Mesenchymal stem cell (in vitro differentiated cells and primary cell): ENCODE data around the gene GARNL3.

Experiments
- DNase-seq: peaks from one replicate; pipeline ENCODE4 v3.0.0-alpha.2; 2013
- H2AFZ ChIP-seq: one replicate; pipeline ENCODE4 v1.6.1; 2013; ENCODE audit warnings: low read depth, mild to moderate bottlenecking, control low read depth, inconsistent platforms, low read length, moderate library complexity
- H2AK5ac ChIP-seq: 2 replicates; pipeline ENCODE4 v1.6.1; 2013; ENCODE audit warnings: low read length, moderate library complexity, mild to moderate bottlenecking, inconsistent platforms; ENCODE audit not compliant: severe bottlenecking
- H2BK120ac ChIP-seq: one replicate; pipeline ENCODE4 v1.6.1; 2013; ENCODE audit warnings: low read depth, mild to moderate bottlenecking, inconsistent platforms, low read length, moderate library complexity
- H2BK12ac ChIP-seq, 2 experiments: one replicate each; pipeline ENCODE4 v1.6.1; 2013; ENCODE audit warnings: inconsistent platforms in 2 of 2, low read length in 2 of 2, mild to moderate bottlenecking in 2 of 2, moderate library complexity in 2 of 2, control low read depth in 1 of 2
- H2BK15ac ChIP-seq: one replicate; pipeline ENCODE4 v1.6.1; 2013; ENCODE audit warnings: mild to moderate bottlenecking, low read depth, inconsistent platforms; ENCODE audit not compliant: poor library complexity, severe bottlenecking
- H2BK5ac ChIP-seq: 2 replicates; pipeline ENCODE4 v1.6.1; 2013; ENCODE audit warnings: low read depth, mild to moderate bottlenecking, low read length, control low read depth, inconsistent platforms; ENCODE audit not compliant: poor library complexity, severe bottlenecking
- H3K14ac ChIP-seq, 2 experiments: one replicate each; pipeline ENCODE4 v1.6.1; 2013; ENCODE audit warnings: inconsistent platforms in 2 of 2, low read length in 2 of 2, control low read depth in 1 of 2, mild to moderate bottlenecking in 1 of 2, moderate library complexity in 1 of 2
- H3K18ac ChIP-seq, 2 experiments: one replicate each; pipeline ENCODE4 v1.6.1; 2013; ENCODE audit warnings: inconsistent platforms in 2 of 2, low read length in 2 of 2, control low read depth in 1 of 2, low read depth in 1 of 2, mild to moderate bottlenecking in 1 of 2
- H3K23ac ChIP-seq, 2 experiments: one replicate each; pipeline ENCODE4 v1.6.1; 2013; ENCODE audit warnings: inconsistent platforms in 2 of 2, low read length in 2 of 2, mild to moderate bottlenecking in 2 of 2, moderate library complexity in 2 of 2, control low read depth in 1 of 2
- H3K27ac ChIP-seq: 2 replicates; pipeline ENCODE4 v1.5.1; 2013; ENCODE audit warnings: mild to moderate bottlenecking, moderate library complexity, low read length, control low read depth, inconsistent platforms; ENCODE audit not compliant: poor library complexity, severe bottlenecking
- H3K27me3 ChIP-seq, 2 experiments: 2 replicates each; pipeline versions ENCODE4 v1.6.1 to v1.7.0; 2013; ENCODE audit warnings: low read length in 2 of 2, mild to moderate bottlenecking in 2 of 2, moderate library complexity in 2 of 2, control low read depth in 1 of 2, inconsistent platforms in 1 of 2; ENCODE audit not compliant: control insufficient read depth in 1 of 2, insufficient read depth in 1 of 2
- H3K36me3 ChIP-seq, 2 experiments: 2 replicates each; pipeline versions ENCODE4 v1.6.1 to v1.7.0; 2013; ENCODE audit warnings: low read length in 2 of 2, control low read depth in 1 of 2, inconsistent platforms in 1 of 2, low read depth in 1 of 2, mild to moderate bottlenecking in 1 of 2; ENCODE audit not compliant: insufficient read depth in 2 of 2, control insufficient read depth in 1 of 2
- H3K4ac ChIP-seq, 2 experiments: one replicate each; pipeline ENCODE4 v1.6.1; 2013; ENCODE audit warnings: inconsistent platforms in 2 of 2, low read length in 2 of 2, mild to moderate bottlenecking in 2 of 2, moderate library complexity in 2 of 2, control low read depth in 1 of 2, low read depth in 1 of 2
- H3K4me1 ChIP-seq: 2 replicates; pipeline ENCODE4 v1.6.1; 2013; ENCODE audit warnings: low read depth, low read length, control low read depth; ENCODE audit not compliant: control insufficient read depth, insufficient read depth
- H3K4me2 ChIP-seq: 2 replicates; pipeline ENCODE4 v1.6.1; 2013; ENCODE audit warnings: low read length, mild to moderate bottlenecking, inconsistent platforms; ENCODE audit not compliant: poor library complexity, severe bottlenecking
- H3K4me3 ChIP-seq, 2 experiments: 2 replicates each; pipeline versions ENCODE4 v1.5.1 to v1.7.0; 2013; ENCODE audit warnings: low read length in 2 of 2, mild to moderate bottlenecking in 2 of 2, control low read depth in 1 of 2, low read depth in 1 of 2; ENCODE audit not compliant: insufficient read depth in 1 of 2
- H3K79me1 ChIP-seq: replicated peaks from 2 replicates; pipeline ENCODE4 v1.6.1; 2013; ENCODE audit warnings: mild to moderate bottlenecking, control low read depth, low read length, inconsistent platforms; ENCODE audit not compliant: poor library complexity, severe bottlenecking
- H3K9ac ChIP-seq: 2 replicates; pipeline ENCODE4 v1.7.0; 2013; ENCODE audit warnings: mild to moderate bottlenecking, low read length, moderate library complexity
- H3K9me3 ChIP-seq: 2 replicates; pipeline ENCODE4 v1.7.0; 2013; ENCODE audit warnings: mild to moderate bottlenecking, low read length; ENCODE audit not compliant: control insufficient read depth
- H4K8ac ChIP-seq: one replicate; pipeline ENCODE4 v1.6.1; 2013; ENCODE audit warnings: inconsistent platforms, mild to moderate bottlenecking, low read length, moderate library complexity
- H4K91ac ChIP-seq: one replicate; pipeline ENCODE4 v1.6.1; 2013; ENCODE audit warnings: mild to moderate bottlenecking, low read length, inconsistent platforms
- WGBS: methylation state at CpG from one replicate; pipeline ENCODE4 v1.1.7; 2013; ENCODE audit warnings: mixed read lengths; 5-methylcytosine and 5-hydroxymethylcytosine counted together

GARNL3 gene

GRCh38 chr9:127237801-127238200 is 26.8 kb upstream of the GARNL3 start:
- H2BK15ac ChIP-seq = no peak overlapping the region
- H3K23ac ChIP-seq = no peak overlapping the region
- WGBS = 90% methylated on average over 4 of the region's 4 CpGs
- H3K27me3 ChIP-seq = peaks cover 0 to 32% of the 10 kb centered on the region in 2 experiments
- H3K9me3 ChIP-seq = no peaks in the 10 kb centered on the region
- no peak overlapping the region for H2AK5ac ChIP-seq
- H3K4ac ChIP-seq = no peak overlapping the region
- H3K4me3 ChIP-seq = no peak overlapping the region
- H4K8ac ChIP-seq = no peak overlapping the region
- no peak overlapping the region for H3K18ac ChIP-seq
- H3K27ac ChIP-seq = no peak overlapping the region
- H2BK12ac ChIP-seq = no peak overlapping the region
- H3K79me1 ChIP-seq = no peaks in the 10 kb centered on the region
- no peak overlapping the region for H3K9ac ChIP-seq
- no peak for DNase-seq
- H3K14ac ChIP-seq = no peak overlapping the region
- no peak overlapping the region for H4K91ac ChIP-seq
- no peaks in the 10 kb centered on the region for H3K4me1 ChIP-seq
- H2BK5ac ChIP-seq = no peak overlapping the region
- H3K4me2 ChIP-seq = no peak overlapping the region
- no peak overlapping the region for H2AFZ ChIP-seq
- no peak overlapping the region for H2BK120ac ChIP-seq
- H3K36me3 ChIP-seq = no peaks in the 10 kb centered on the region

DNA sequence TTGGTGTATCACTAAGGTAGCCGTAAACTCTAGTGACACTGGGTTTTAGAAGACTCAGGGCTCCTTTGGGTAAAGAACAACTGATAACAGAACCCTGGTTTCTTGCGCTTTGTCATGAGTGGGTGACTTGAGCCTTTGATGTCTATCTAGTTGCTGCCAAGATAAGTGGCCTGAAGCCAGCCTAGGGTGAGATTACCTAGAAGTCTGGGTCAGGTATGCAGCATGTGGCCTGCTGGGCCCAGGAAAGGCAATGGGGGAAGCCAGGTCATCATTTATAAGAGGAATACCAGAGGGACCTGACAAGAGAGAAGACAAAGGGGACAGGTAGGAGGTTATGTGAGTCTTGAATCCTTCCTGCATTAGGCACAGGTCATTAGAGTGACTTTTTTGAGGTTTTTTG is 23.2 kb upstream of the GARNL3 start:
- Histone ChIP-seq H3K79me1 (peaks cover 5% of the 10 kb centered on the region), H3K18ac (no peak overlapping the region), H2BK120ac (no peak overlapping the region), H4K8ac (no peak overlapping the region), H2BK5ac (no peak overlapping the region), H4K91ac (no peak overlapping the region), H3K9ac (no peak overlapping the region), H2BK15ac (no peak overlapping the region), H3K27me3 (peaks cover 0 to 21% of the 10 kb centered on the region in 2 experiments), H2AFZ (no peak overlapping the region), H3K36me3 (no peaks in the 10 kb centered on the region), H3K14ac (no peak overlapping the region), H2AK5ac (no peak overlapping the region), H3K23ac (no peak overlapping the region), H3K9me3 (no peaks in the 10 kb centered on the region), H2BK12ac (no peak overlapping the region), H3K4me3 (no peak overlapping the region), H3K27ac (no peak overlapping the region), H3K4me1 (no peaks in the 10 kb centered on the region), H3K4ac (no peak overlapping the region), H3K4me2 (no peak overlapping the region)
- DNase-seq = no peak
- WGBS = 94% methylated on average over 2 of the region's 2 CpGs

- H2AFZ ChIP-seq = peak overlapping the region; percentile 95
- no peak overlapping the region for H4K91ac ChIP-seq
- H3K4me1 ChIP-seq = no peaks in the 10 kb centered on the region
- H3K9ac ChIP-seq = peak overlapping the region; percentile 87
- H2BK120ac ChIP-seq = no peak overlapping the region
- WGBS = 12% methylated on average over 50 of the region's 53 CpGs
- H3K27ac ChIP-seq = no peak overlapping the region
- no peaks in the 10 kb centered on the region for H3K9me3 ChIP-seq
- H2BK5ac ChIP-seq = no peak overlapping the region
- no peak overlapping the region for H3K23ac ChIP-seq
- H2BK15ac ChIP-seq = no peak overlapping the region
- no peak overlapping the region for H2BK12ac ChIP-seq
- peak overlapping the region in 1 of 2 experiments; percentile 45 for H3K14ac ChIP-seq
- peak overlapping the region; percentile 65 to 93 for H3K4me3 ChIP-seq
- H3K79me1 ChIP-seq = peaks cover 6% of the 10 kb centered on the region
- H3K4ac ChIP-seq = peak overlapping the region in 1 of 2 experiments; percentile 15
- peak overlapping the region in 1 of 2 experiments; percentile 40 for H3K18ac ChIP-seq
- no peak overlapping the region for H2AK5ac ChIP-seq
- peak; percentile 95 for DNase-seq
- peak overlapping the region; percentile 79 for H4K8ac ChIP-seq
- peaks cover 0 to under 1% of the 10 kb centered on the region in 2 experiments for H3K27me3 ChIP-seq
- no peaks in the 10 kb centered on the region for H3K36me3 ChIP-seq
- peak overlapping the region; percentile 65 for H3K4me2 ChIP-seq
These were observed 19.7 kb upstream of the GARNL3 start for GRCh38 chr9:127244609-127245601.

DNA sequence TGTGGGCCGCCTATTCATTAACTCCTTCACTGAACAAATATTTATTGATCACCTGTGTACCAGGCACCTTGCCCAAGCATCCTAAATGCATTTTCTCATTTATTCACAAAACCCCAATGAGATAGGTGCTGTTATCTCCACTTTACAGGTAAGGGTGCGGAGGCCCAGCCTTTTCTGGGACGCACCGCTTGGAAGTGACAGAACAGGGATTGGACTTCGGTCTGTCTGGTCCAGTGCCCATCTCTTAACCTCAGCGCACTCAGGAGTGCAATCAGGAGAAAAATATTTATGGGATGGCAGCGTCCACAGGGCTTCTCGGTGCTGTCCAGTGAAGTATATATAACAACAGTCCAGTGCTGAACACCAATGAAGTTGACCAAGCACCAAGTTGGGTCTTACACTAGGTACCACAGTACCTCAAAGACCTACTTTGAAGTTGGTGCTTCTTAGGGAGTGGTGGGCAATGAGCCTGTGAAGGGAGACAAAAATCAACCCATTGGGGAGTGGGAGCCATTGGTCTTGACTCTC is 18.9 kb upstream of the GARNL3 start:
- Histone ChIP-seq H4K91ac (no peak overlapping the region), H3K18ac (no peak overlapping the region)
- WGBS = 86% methylated on average over 6 of the region's 8 CpGs

More for the DNA sequence above, 18.9 kb upstream of the GARNL3 start:
- Histone ChIP-seq H4K8ac (no peak overlapping the region), H2AK5ac (no peak overlapping the region), H3K27ac (no peak overlapping the region), H2BK5ac (no peak overlapping the region), H2BK120ac (no peak overlapping the region), H3K4me1 (no peaks in the 10 kb centered on the region), H2BK15ac (no peak overlapping the region), H3K23ac (no peak overlapping the region), H2BK12ac (no peak overlapping the region), H3K36me3 (no peaks in the 10 kb centered on the region), H3K4me3 (peak overlapping the region in 1 of 2 experiments; percentile 93), H3K4ac (no peak overlapping the region), H2AFZ (peak overlapping the region; percentile 95), H3K9me3 (no peaks in the 10 kb centered on the region), H3K27me3 (peaks cover 0 to 8% of the 10 kb centered on the region in 2 experiments), H3K14ac (no peak overlapping the region), H3K4me2 (no peak overlapping the region), H3K79me1 (peaks cover 8% of the 10 kb centered on the region), H3K9ac (peak overlapping the region; percentile 87)
- DNase-seq = no peak
